Measurements from ENCODE around the gene SPTBN1.

Gene SPTBN1

DNA sequence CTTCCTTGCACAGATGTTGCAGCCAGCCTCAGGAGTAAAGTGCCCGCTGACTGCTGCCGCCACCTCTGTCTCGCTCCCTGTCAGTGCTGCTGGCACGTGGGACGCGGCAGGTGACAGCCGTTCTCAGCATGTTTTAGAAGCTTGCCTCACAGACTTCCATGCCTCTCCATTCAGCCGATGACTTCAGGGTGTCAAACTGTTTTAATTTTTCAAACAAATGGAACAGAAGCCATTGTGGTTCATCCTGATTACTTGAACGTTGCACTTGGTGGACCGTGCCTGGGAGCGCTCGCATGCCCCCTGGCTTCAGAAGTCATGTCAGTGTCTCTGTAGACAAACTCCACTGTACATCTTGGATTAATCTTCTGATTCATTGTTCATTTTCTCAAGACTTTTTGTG lies 204.6 kb downstream of the SPTBN1 start:
- no peak overlapping the region for H3K4me2 ChIP-seq (ENCODE audit: low read length)
- H2AK5ac ChIP-seq (ENCODE audit: low read length): no peak overlapping the region
- no peak overlapping the region for H3K27ac ChIP-seq (ENCODE audit: low read depth, low read length)
- no peaks in the 10 kb centered on the region for H3K27me3 ChIP-seq (ENCODE audit: insufficient read depth, low read length)
- H2BK120ac ChIP-seq (ENCODE audit: insufficient read depth, low read length, poor library complexity): no peak overlapping the region
- no peak overlapping the region for H2BK12ac ChIP-seq (ENCODE audit: low read length)
- no peaks in the 10 kb centered on the region for H3K9me3 ChIP-seq (ENCODE audit: insufficient read depth, low read depth, low read length)
- peaks cover 8% of the 10 kb centered on the region for H3K79me1 ChIP-seq (ENCODE audit: low read length)
- H3K79me2 ChIP-seq (ENCODE audit: control insufficient read depth, insufficient read depth, low read length, poor library complexity): peaks cover 2% of the 10 kb centered on the region
- H3K4ac ChIP-seq (ENCODE audit: low read depth, low read length): no peak overlapping the region
- no peak overlapping the region for H3K9ac ChIP-seq (ENCODE audit: low read length)
- no peak overlapping the region for H2AFZ ChIP-seq (ENCODE audit: insufficient read depth, low read length, poor library complexity)
- peaks cover 9 to 14% of the 10 kb centered on the region in 2 experiments for H3K4me1 ChIP-seq (ENCODE audit: control insufficient read depth in 1 of 2, insufficient read depth in 2 of 2, low read length in 2 of 2)
- no peak overlapping the region for H4K12ac ChIP-seq (ENCODE audit: low read depth, low read length)
- WGBS (ENCODE audit: extremely low coverage, insufficient coverage, insufficient read length): no CpG with 5 or more reads among the region's 12 CpGs
- H3K14ac ChIP-seq (ENCODE audit: low read length): no peak overlapping the region
- no peak overlapping the region for H4K8ac ChIP-seq (ENCODE audit: low read depth, low read length)
- no peak overlapping the region for H3K4me3 ChIP-seq (ENCODE audit: low read depth, low read length)
- DNase-seq: no peak
- H4K91ac ChIP-seq (ENCODE audit: low read depth, low read length): no peak overlapping the region
- H3K18ac ChIP-seq (ENCODE audit: low read length): no peak overlapping the region
- H2BK5ac ChIP-seq (ENCODE audit: low read depth, low read length, poor library complexity): no peak overlapping the region
- H3K23ac ChIP-seq (ENCODE audit: low read length): no peak overlapping the region
- peaks cover 21 to 53% of the 10 kb centered on the region in 2 experiments for H3K36me3 ChIP-seq (ENCODE audit: control insufficient read depth in 1 of 2, insufficient read depth in 2 of 2, low read length in 2 of 2)

DNA sequence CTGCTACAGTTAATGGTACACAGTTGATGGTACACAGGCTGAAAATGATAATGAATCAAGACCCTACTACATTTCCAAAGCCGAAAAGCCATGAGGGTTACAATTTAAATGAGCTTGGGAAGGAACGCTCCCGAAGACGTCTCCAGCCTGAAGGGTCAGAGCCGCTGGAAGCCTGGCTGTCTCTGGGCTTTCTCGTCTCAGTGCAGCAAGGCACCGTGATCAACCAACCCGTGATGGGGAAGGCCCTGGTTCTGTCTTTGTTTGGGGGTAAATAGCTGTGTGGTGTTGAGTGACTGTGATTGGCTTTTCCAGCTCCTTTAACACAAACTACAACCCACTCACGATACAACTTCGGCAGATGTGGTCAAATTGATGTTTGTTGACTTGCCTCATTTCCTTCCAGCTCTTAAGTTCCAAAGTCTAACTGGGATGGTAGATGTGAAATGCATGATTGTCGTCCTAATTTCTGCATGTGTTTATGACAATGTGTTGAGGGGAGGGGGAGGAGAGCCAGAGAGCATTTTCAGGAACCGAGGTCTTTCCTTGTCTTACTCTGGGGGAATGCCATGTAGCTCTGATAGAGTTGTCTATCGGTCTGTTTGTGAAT lies 207.4 kb downstream of the SPTBN1 start:
- Histone ChIP-seq H3K36me3 (ENCODE audit: control insufficient read depth in 1 of 2, insufficient read depth in 2 of 2, low read length in 2 of 2) (peaks cover 31 to 57% of the 10 kb centered on the region in 2 experiments), H3K4me2 (ENCODE audit: low read length) (no peak overlapping the region), H3K4me1 (ENCODE audit: control insufficient read depth in 1 of 2, insufficient read depth in 2 of 2, low read length in 2 of 2) (peaks cover 3 to 6% of the 10 kb centered on the region in 2 experiments), H3K79me1 (ENCODE audit: low read length) (peaks cover 4% of the 10 kb centered on the region), H3K23ac (ENCODE audit: low read length) (no peak overlapping the region), H3K4me3 (ENCODE audit: low read depth, low read length) (no peak overlapping the region), H2BK120ac (ENCODE audit: insufficient read depth, low read length, poor library complexity) (no peak overlapping the region), H3K4ac (ENCODE audit: low read depth, low read length) (no peak overlapping the region), H2BK12ac (ENCODE audit: low read length) (no peak overlapping the region), H3K18ac (ENCODE audit: low read length) (no peak overlapping the region), H4K8ac (ENCODE audit: low read depth, low read length) (no peak overlapping the region), H3K9me3 (ENCODE audit: insufficient read depth, low read depth, low read length) (no peaks in the 10 kb centered on the region), H2AFZ (ENCODE audit: insufficient read depth, low read length, poor library complexity) (no peak overlapping the region), H3K27me3 (ENCODE audit: insufficient read depth, low read length) (no peaks in the 10 kb centered on the region), H4K91ac (ENCODE audit: low read depth, low read length) (no peak overlapping the region), H4K12ac (ENCODE audit: low read depth, low read length) (no peak overlapping the region), H3K27ac (ENCODE audit: low read depth, low read length) (no peak overlapping the region), H3K14ac (ENCODE audit: low read length) (no peak overlapping the region), H2BK5ac (ENCODE audit: low read depth, low read length, poor library complexity) (no peak overlapping the region), H3K79me2 (ENCODE audit: control insufficient read depth, insufficient read depth, low read length, poor library complexity) (peaks cover 2% of the 10 kb centered on the region), H3K9ac (ENCODE audit: low read length) (no peak overlapping the region), H2AK5ac (ENCODE audit: low read length) (no peak overlapping the region)
- no CpG with 5 or more reads among the region's 13 CpGs for WGBS (ENCODE audit: extremely low coverage, insufficient coverage, insufficient read length)
- no peak for DNase-seq

DNA sequence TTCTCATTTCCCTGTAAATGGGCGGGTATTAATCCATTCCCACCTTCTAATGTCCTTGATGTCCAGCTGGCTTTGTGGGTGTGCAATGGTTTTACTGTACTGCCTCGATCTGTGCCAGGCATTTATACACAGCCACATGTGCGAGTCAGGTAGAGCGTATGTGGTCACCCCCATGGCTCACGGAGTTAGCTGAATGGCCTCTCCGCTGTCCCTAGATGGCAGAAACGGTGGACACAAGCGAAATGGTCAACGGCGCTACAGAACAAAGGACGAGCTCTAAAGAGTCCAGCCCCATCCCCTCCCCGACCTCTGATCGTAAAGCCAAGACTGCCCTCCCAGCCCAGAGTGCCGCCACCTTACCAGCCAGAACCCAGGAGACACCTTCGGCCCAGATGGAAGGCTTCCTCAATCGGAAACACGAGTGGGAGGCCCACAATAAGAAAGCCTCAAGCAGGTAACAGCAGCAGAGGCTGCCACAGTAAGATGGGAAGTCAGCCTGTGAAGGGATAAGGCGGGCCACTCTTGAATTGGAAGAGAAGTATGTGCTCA lies 208.2 kb downstream of the SPTBN1 start:
- Histone ChIP-seq H3K4me1 (ENCODE audit: control insufficient read depth in 1 of 2, insufficient read depth in 2 of 2, low read length in 2 of 2) (peaks cover 0 to under 1% of the 10 kb centered on the region in 2 experiments), H3K4ac (ENCODE audit: low read depth, low read length) (no peak overlapping the region), H3K9me3 (ENCODE audit: insufficient read depth, low read depth, low read length) (no peaks in the 10 kb centered on the region), H3K18ac (ENCODE audit: low read length) (no peak overlapping the region), H3K79me2 (ENCODE audit: control insufficient read depth, insufficient read depth, low read length, poor library complexity) (no peaks in the 10 kb centered on the region), H3K27ac (ENCODE audit: low read depth, low read length) (no peak overlapping the region), H4K91ac (ENCODE audit: low read depth, low read length) (no peak overlapping the region), H3K36me3 (ENCODE audit: control insufficient read depth in 1 of 2, insufficient read depth in 2 of 2, low read length in 2 of 2) (peaks cover 31 to 57% of the 10 kb centered on the region in 2 experiments), H2BK120ac (ENCODE audit: insufficient read depth, low read length, poor library complexity) (no peak overlapping the region), H2AFZ (ENCODE audit: insufficient read depth, low read length, poor library complexity) (no peak overlapping the region), H3K23ac (ENCODE audit: low read length) (peak overlapping the region; percentile 40), H2BK5ac (ENCODE audit: low read depth, low read length, poor library complexity) (no peak overlapping the region), H3K4me2 (ENCODE audit: low read length) (no peak overlapping the region), H2AK5ac (ENCODE audit: low read length) (no peak overlapping the region), H3K79me1 (ENCODE audit: low read length) (no peaks in the 10 kb centered on the region), H3K4me3 (ENCODE audit: low read depth, low read length) (peak overlapping the region; percentile 25), H4K12ac (ENCODE audit: low read depth, low read length) (no peak overlapping the region), H3K9ac (ENCODE audit: low read length) (peak overlapping the region; percentile 39), H4K8ac (ENCODE audit: low read depth, low read length) (no peak overlapping the region), H3K14ac (ENCODE audit: low read length) (no peak overlapping the region), H3K27me3 (ENCODE audit: insufficient read depth, low read length) (no peaks in the 10 kb centered on the region), H2BK12ac (ENCODE audit: low read length) (no peak overlapping the region)
- DNase-seq: no peak
- no CpG with 5 or more reads among the region's 18 CpGs for WGBS (ENCODE audit: extremely low coverage, insufficient coverage, insufficient read length)

DNA sequence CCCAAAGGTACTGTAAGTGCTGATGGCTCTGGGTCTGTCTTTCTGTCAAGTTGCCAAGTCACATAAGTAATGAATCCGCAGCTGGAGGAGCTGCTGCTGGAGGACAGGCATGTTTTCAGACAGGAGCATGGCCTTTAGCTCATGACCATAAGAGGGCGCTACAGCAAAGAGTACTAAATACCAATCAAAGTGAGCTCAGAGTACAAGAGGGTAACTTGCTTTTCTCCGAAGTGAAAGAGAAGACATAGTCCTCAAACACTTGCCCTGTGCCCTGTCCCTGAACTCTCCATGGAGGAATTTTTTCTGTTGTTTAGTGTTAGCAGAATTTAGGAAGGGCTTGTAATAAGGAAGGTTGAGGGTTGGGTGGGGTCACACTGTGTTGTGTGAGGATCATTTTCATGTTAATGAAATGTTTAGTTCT lies 209.3 kb downstream of the SPTBN1 start:
- no peaks in the 10 kb centered on the region for H3K27me3 ChIP-seq (ENCODE audit: insufficient read depth, low read length)
- no peak overlapping the region for H2AK5ac ChIP-seq (ENCODE audit: low read length)
- no peak overlapping the region for H3K18ac ChIP-seq (ENCODE audit: low read length)
- DNase-seq: peak; percentile 22 to 64
- H3K9ac ChIP-seq (ENCODE audit: low read length): no peak overlapping the region
- H3K4me3 ChIP-seq (ENCODE audit: low read depth, low read length): no peak overlapping the region
- no peak overlapping the region for H2BK5ac ChIP-seq (ENCODE audit: low read depth, low read length, poor library complexity)
- H3K36me3 ChIP-seq (ENCODE audit: control insufficient read depth in 1 of 2, insufficient read depth in 2 of 2, low read length in 2 of 2): peaks cover 31 to 59% of the 10 kb centered on the region in 2 experiments
- no peaks in the 10 kb centered on the region for H3K79me1 ChIP-seq (ENCODE audit: low read length)
- no peak overlapping the region for H4K8ac ChIP-seq (ENCODE audit: low read depth, low read length)
- H3K4me2 ChIP-seq (ENCODE audit: low read length): no peak overlapping the region
- H3K27ac ChIP-seq (ENCODE audit: low read depth, low read length): no peak overlapping the region
- H3K23ac ChIP-seq (ENCODE audit: low read length): no peak overlapping the region
- H3K4ac ChIP-seq (ENCODE audit: low read depth, low read length): no peak overlapping the region
- no peak overlapping the region for H4K12ac ChIP-seq (ENCODE audit: low read depth, low read length)
- H4K91ac ChIP-seq (ENCODE audit: low read depth, low read length): no peak overlapping the region
- no CpG with 5 or more reads among the region's 3 CpGs for WGBS (ENCODE audit: extremely low coverage, insufficient coverage, insufficient read length)
- H3K9me3 ChIP-seq (ENCODE audit: insufficient read depth, low read depth, low read length): no peaks in the 10 kb centered on the region
- H2BK120ac ChIP-seq (ENCODE audit: insufficient read depth, low read length, poor library complexity): no peak overlapping the region
- no peak overlapping the region for H2AFZ ChIP-seq (ENCODE audit: insufficient read depth, low read length, poor library complexity)
- peaks cover 0 to 6% of the 10 kb centered on the region in 2 experiments for H3K4me1 ChIP-seq (ENCODE audit: control insufficient read depth in 1 of 2, insufficient read depth in 2 of 2, low read length in 2 of 2)
- H2BK12ac ChIP-seq (ENCODE audit: low read length): no peak overlapping the region
- no peaks in the 10 kb centered on the region for H3K79me2 ChIP-seq (ENCODE audit: control insufficient read depth, insufficient read depth, low read length, poor library complexity)
- no peak overlapping the region for H3K14ac ChIP-seq (ENCODE audit: low read length)
